ENCODE data around the gene SYNGR4.
A peak's percentile ranks its signal among the peaks of the same experiment; 100 is the strongest.

Gene SYNGR4

GRCh38 chr19:48398102-48398374 is 33.9 kb downstream of the SYNGR4 start:
- ChIA-PET POLR2A (ENCODE audit: low non-redundant PET) (no interaction called here), CTCF (no interaction called here)
- TF ChIP-seq CTCF (conservative IDR thresholded peaks at IDR 0.05; ENCODE audit: low read depth), result no peak
- DNase-seq (ENCODE audit: low spot score), result no peak
- H3K27ac ChIP-seq, result peak overlapping the region; percentile 88

GRCh38 chr19:48398375-48399235 is 34.4 kb downstream of the SYNGR4 start:
- POLR2A ChIA-PET (ENCODE audit: low non-redundant PET), result no interaction called here
- peak; percentile 84 for DNase-seq (ENCODE audit: low spot score)
- CTCF ChIA-PET, result no interaction called here
- H3K27ac ChIP-seq, result peak overlapping the region; percentile 88
- TF ChIP-seq CTCF (conservative IDR thresholded peaks at IDR 0.05; ENCODE audit: low read depth), result no peak

- peak overlapping the region; percentile 88 for H3K27ac ChIP-seq
- ChIA-PET POLR2A (ENCODE audit: low non-redundant PET) (no interaction called here), CTCF (interaction anchor here (0.7 kb wide), 1 partner anchor 45 kb away, joined by 3 read pairs; no protein-coding TSS in a partner anchor)
- DNase-seq (ENCODE audit: low spot score), result no peak
- TF ChIP-seq CTCF (conservative IDR thresholded peaks at IDR 0.05; ENCODE audit: low read depth), result no peak
These were observed 36.0 kb downstream of the SYNGR4 start for GRCh38 chr19:48400018-48400742.

- peak overlapping the region; percentile 88 for H3K27ac ChIP-seq
- DNase-seq (ENCODE audit: low spot score), result no peak
- POLR2A ChIA-PET (ENCODE audit: low non-redundant PET), result no interaction called here
- CTCF ChIA-PET, result interaction anchor here (0.6 to 0.9 kb wide), 3 partner anchors 11 to 269 kb away, joined by 3 to 5 read pairs (median 4); no protein-coding TSS in a partner anchor
- TF ChIP-seq CTCF (conservative IDR thresholded peaks at IDR 0.05; ENCODE audit: low read depth), result no peak
These were observed 37.1 kb downstream of the SYNGR4 start for GRCh38 chr19:48401287-48401686.

DNA sequence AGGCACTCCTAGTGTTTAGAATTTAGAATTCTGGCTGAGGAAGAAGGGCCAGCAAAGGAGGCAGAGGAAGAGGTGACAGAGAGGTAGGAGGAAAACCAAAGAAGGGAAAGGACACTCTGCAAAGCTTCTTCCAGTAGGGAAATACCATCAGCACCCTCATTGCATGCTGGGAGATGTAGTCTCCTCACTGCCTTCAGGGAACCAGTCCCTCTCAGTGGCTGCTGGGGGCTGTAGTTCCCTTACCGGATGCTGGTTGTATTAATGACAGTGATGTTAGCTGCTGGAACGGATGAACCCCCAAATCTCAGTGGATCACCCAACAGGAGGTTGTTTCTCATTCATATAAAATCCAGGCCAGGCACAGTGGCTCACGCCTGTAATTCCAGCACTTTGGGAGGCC is 39.4 kb downstream of the SYNGR4 start:
- no peak overlapping the region for H3K27ac ChIP-seq
- DNase-seq (ENCODE audit: low spot score), result peak; percentile 63
- POLR2A ChIA-PET (ENCODE audit: low non-redundant PET), result no interaction called here
- TF ChIP-seq CTCF (conservative IDR thresholded peaks at IDR 0.05; ENCODE audit: low read depth), result no peak
- CTCF ChIA-PET, result interaction anchor here (0.6 kb wide), 1 partner anchor 84 kb away, joined by 3 read pairs; no protein-coding TSS in a partner anchor

- no peak for TF ChIP-seq CTCF (conservative IDR thresholded peaks at IDR 0.05; ENCODE audit: low read depth)
- DNase-seq (ENCODE audit: low spot score), result no peak
- POLR2A ChIA-PET (ENCODE audit: low non-redundant PET), result no interaction called here
- CTCF ChIA-PET, result interaction anchor here (0.6 kb wide), 1 partner anchor 437 kb away, joined by 3 read pairs; no protein-coding TSS in a partner anchor
- no peak overlapping the region for H3K27ac ChIP-seq
These were observed 41.0 kb downstream of the SYNGR4 start for GRCh38 chr19:48405010-48405659.
